IMR-90 (cell line): Measurements from ENCODE around the gene TRPV4. TPM values are rescaled to one million over a fixed set of nuclear protein-coding genes. Genes with fewer than 3 reads are reported as not detected.

Experiments
- ATAC-seq: fragments of 200-7000 bp; cut with Tn5 transposase; 2 replicates; pipeline ENCODE4 v1.9.1; 2020; ENCODE audit warnings: low read depth, mild to moderate bottlenecking, moderate library complexity
- BruUV-seq: library from RNA; stranded (reverse); fragments of 400-500 nt; replicated peaks from 2 replicates; lab custom pipeline; 2021; lab: Mats Ljungman, UMichigan
- CTCF ChIA-PET: fragments of 300-600 bp; formaldehyde crosslinking; extraction: SDS; loops from one replicate; lab custom pipeline; 2021; ENCODE audit warnings: antibody characterized with exemption; lab: Yijun Ruan, JAX
- POLR2A ChIA-PET: fragments of 300-600 bp; sonication (Branson Sonifier 250); formaldehyde crosslinking; loops from one replicate; lab custom pipeline; 2022; ENCODE audit warnings: antibody characterized with exemption; ENCODE audit not compliant: unreplicated experiment; lab: Charles Lee
- DNase-seq: peaks from one replicate; pipeline ENCODE4 v3.0.0; 2013
- H2AFZ ChIP-seq: replicated peaks from 2 replicates; pipeline ENCODE3; 2013; ENCODE audit warnings: low read length, mild to moderate bottlenecking; ENCODE audit not compliant: poor library complexity
- H2AK5ac ChIP-seq: 2 replicates; pipeline ENCODE4 v1.6.1; 2013; ENCODE audit warnings: low read depth, low read length, inconsistent platforms
- H2AK9ac ChIP-seq: replicated peaks from 2 replicates; pipeline ENCODE3; 2013; ENCODE audit warnings: mild to moderate bottlenecking, low read depth, low read length, moderate library complexity; ENCODE audit not compliant: poor library complexity
- H2BK120ac ChIP-seq: 2 replicates; pipeline ENCODE4 v1.6.1; 2013; ENCODE audit warnings: low read depth, low read length, inconsistent platforms
- H2BK15ac ChIP-seq: 3 replicates; pipeline ENCODE4 v1.6.1; 2013; ENCODE audit warnings: low read depth, low read length, inconsistent platforms
- H2BK20ac ChIP-seq: 2 replicates; pipeline ENCODE4 v1.6.1; 2013; ENCODE audit warnings: low read depth, mild to moderate bottlenecking, inconsistent platforms, low read length, moderate library complexity
- H2BK5ac ChIP-seq: 2 replicates; pipeline ENCODE4 v1.6.1; 2013; ENCODE audit warnings: mild to moderate bottlenecking, low read depth, low read length, inconsistent platforms; ENCODE audit not compliant: poor library complexity, severe bottlenecking
- H3K14ac ChIP-seq: replicated peaks from 2 replicates; pipeline ENCODE4 v1.6.1; 2013; ENCODE audit warnings: low read depth, low read length, inconsistent platforms
- H3K18ac ChIP-seq: 2 replicates; pipeline ENCODE4 v1.6.1; 2013; ENCODE audit warnings: low read depth, low read length, control low read depth
- H3K23ac ChIP-seq: 2 replicates; pipeline ENCODE4 v1.6.1; 2013; ENCODE audit warnings: low read depth, low read length, inconsistent platforms
- H3K27ac ChIP-seq: 2 replicates; pipeline ENCODE4 v1.5.1; 2013; ENCODE audit warnings: mild to moderate bottlenecking, control low read depth, low read length; ENCODE audit not compliant: insufficient read depth
- H3K27me3 ChIP-seq: 2 replicates; pipeline ENCODE4 v1.6.1; 2013; ENCODE audit warnings: low read length; ENCODE audit not compliant: control insufficient read depth, insufficient read depth
- H3K36me3 ChIP-seq: 2 replicates; pipeline ENCODE4 v1.6.1; 2013; ENCODE audit warnings: low read length, mixed read lengths; ENCODE audit not compliant: control insufficient read depth, insufficient read depth
- H3K4ac ChIP-seq: 2 replicates; pipeline ENCODE4 v1.6.1; 2013; ENCODE audit warnings: low read depth, low read length, inconsistent platforms
- H3K4me1 ChIP-seq: 2 replicates; pipeline ENCODE4 v1.6.1; 2013; ENCODE audit warnings: low read length, mixed read lengths; ENCODE audit not compliant: control insufficient read depth, insufficient read depth
- H3K4me2 ChIP-seq: 2 replicates; pipeline ENCODE4 v1.6.1; 2013; ENCODE audit warnings: low read depth, mild to moderate bottlenecking, control low read depth, low read length, moderate library complexity
- H3K4me3 ChIP-seq: 2 replicates; pipeline ENCODE4 v1.5.1; 2013; ENCODE audit warnings: low read depth, mild to moderate bottlenecking, control low read depth, low read length, moderate library complexity; ENCODE audit not compliant: insufficient read depth
- H3K56ac ChIP-seq: 2 replicates; pipeline ENCODE4 v1.6.1; 2013; ENCODE audit warnings: low read length, inconsistent platforms; ENCODE audit not compliant: insufficient read depth; ENCODE audit errors: extremely low read depth
- H3K79me1 ChIP-seq, 2 experiments: 2 replicates each; pipeline ENCODE4 v1.6.1; 2013; ENCODE audit warnings: low read length in 2 of 2, inconsistent platforms in 1 of 2, low read depth in 1 of 2
- H3K9ac ChIP-seq: 2 replicates; pipeline ENCODE4 v1.6.1; 2013; ENCODE audit warnings: low read depth, low read length, control low read depth
- H3K9me1 ChIP-seq: 2 replicates; pipeline ENCODE4 v1.6.1; 2013; ENCODE audit warnings: low read length, inconsistent platforms; ENCODE audit not compliant: insufficient read depth
- H3K9me3 ChIP-seq: 2 replicates; pipeline ENCODE4 v1.6.1; 2013; ENCODE audit warnings: low read length; ENCODE audit not compliant: control insufficient read depth, insufficient read depth
- H4K20me1 ChIP-seq: 2 replicates; pipeline ENCODE4 v1.6.1; 2013; ENCODE audit warnings: low read length, inconsistent platforms; ENCODE audit not compliant: insufficient read depth
- H4K5ac ChIP-seq: 2 replicates; pipeline ENCODE4 v1.6.1; 2013; ENCODE audit warnings: mild to moderate bottlenecking, low read depth, low read length, control low read depth
- H4K8ac ChIP-seq, 2 experiments: 2 replicates each; pipeline ENCODE4 v1.6.1; 2013; ENCODE audit warnings: low read depth in 2 of 2, low read length in 2 of 2, control low read depth in 1 of 2, inconsistent platforms in 1 of 2
- H4K91ac ChIP-seq: 2 replicates; pipeline ENCODE4 v1.6.1; 2013; ENCODE audit warnings: low read depth, low read length, inconsistent platforms; ENCODE audit not compliant: insufficient read depth
- BHLHE40 ChIP-seq: fragments of 150-350 bp; IDR thresholded peaks from 2 replicates; pipeline ENCODE4 v1.6.1; 2016; ENCODE audit warnings: mild to moderate bottlenecking, low read depth, low read length
- CEBPB ChIP-seq: IDR thresholded peaks from 2 replicates; pipeline ENCODE4 v1.6.1; 2012; ENCODE audit warnings: low read depth, low read length, improper control_type of control experiment
- CHD1 ChIP-seq: IDR thresholded peaks from 2 replicates; pipeline ENCODE4 v1.6.1; 2012; ENCODE audit warnings: low read depth, low read length, improper control_type of control experiment
- CTCF ChIP-seq: conservative IDR thresholded peaks from 2 replicates; pipeline ENCODE4 v1.5.1; 2012; ENCODE audit warnings: mild to moderate bottlenecking, low read depth, low read length, improper control_type of control experiment
- FOS ChIP-seq: fragments of 150-350 bp; IDR thresholded peaks from 2 replicates; pipeline ENCODE4 v1.6.1; 2016; ENCODE audit warnings: low read depth, low read length
- MAFK ChIP-seq: IDR thresholded peaks from 2 replicates; pipeline ENCODE4 v1.6.1; 2012; ENCODE audit warnings: low read depth, low read length, improper control_type of control experiment
- MAZ ChIP-seq: IDR thresholded peaks from 2 replicates; pipeline ENCODE4 v1.6.1; 2012; ENCODE audit warnings: low read depth, mild to moderate bottlenecking, low read length, improper control_type of control experiment, moderate library complexity, borderline replicate concordance
- POLR2A ChIP-seq: IDR thresholded peaks from 2 replicates; pipeline ENCODE4 v1.6.1; 2012; ENCODE audit warnings: mild to moderate bottlenecking, low read depth, low read length
- RAD21 ChIP-seq: IDR thresholded peaks from 2 replicates; pipeline ENCODE4 v1.6.1; 2012; ENCODE audit warnings: low read length, improper control_type of control experiment
- RFX5 ChIP-seq: IDR thresholded peaks from 2 replicates; pipeline ENCODE4 v1.8.0; 2012; ENCODE audit warnings: low read depth, mild to moderate bottlenecking, low read length, moderate library complexity
- SMC3 ChIP-seq: fragments of 150-350 bp; IDR thresholded peaks from 2 replicates; pipeline ENCODE4 v1.6.1; 2016; ENCODE audit warnings: low read depth, mild to moderate bottlenecking, antibody characterized with exemption, low read length, moderate library complexity
- USF2 ChIP-seq: fragments of 150-350 bp; IDR thresholded peaks from 2 replicates; pipeline ENCODE4 v1.6.1; 2017; ENCODE audit warnings: mild to moderate bottlenecking, antibody characterized with exemption, low read length, low read depth
- WGBS, 2 experiments: methylation state at CpG; one replicate each; pipeline versions ENCODE4 v1.1.5 to v1.1.7; 2013; ENCODE audit warnings: missing lambda C conversion rate in 2 of 2; ENCODE audit not compliant: insufficient read length in 1 of 2; ENCODE audit errors: extremely low coverage in 2 of 2; 5-methylcytosine and 5-hydroxymethylcytosine counted together
- dilution Hi-C: fragments of 300-500 bp; cut with HindIII; formaldehyde crosslinking; loops from one replicate; pipeline ENCODE4 v1.14.3; 2018; ENCODE audit warnings: low sequenced_read_pairs; ENCODE audit not compliant: unreplicated experiment
- in situ Hi-C: fragments of 300-500 bp; cut with MboI; formaldehyde crosslinking; loops from 3 replicates; pipeline ENCODE4 v1.14.3; 2019; ENCODE audit warnings: low sequenced_read_pairs, inconsistent platforms, mixed read lengths
- intact Hi-C: fragments of 100-400 bp; cut with micrococcal nuclease; formaldehyde crosslinking; loops from 2 replicates; pipeline ENCODE4 v1.10.0; 2022
- polyA plus RNA-seq, 3 experiments: library from polyadenylated mRNA; depleted of rRNA; stranded (reverse); fragments of >200 nt; gene quantifications; 2 replicates each; pipeline ENCODE4 v1.2.3, GENCODE V29; 2012; ENCODE audit warnings: low replicate concordance in 1 of 3
- total RNA-seq: library from RNA; depleted of rRNA; stranded (reverse); fragments of >200 nt; gene quantifications from 2 replicates; pipeline ENCODE4 v1.2.3, GENCODE V29; 2012

The TRPV4 gene
- total and polyA plus RNA-seq, 2 of the 4 experiments (the other 2 are of a cell fraction): 1.1 to 6.1 TPM

- Histone ChIP-seq H2AK5ac (no peak overlapping the region), H4K8ac (no peak overlapping the region), H3K14ac (no peak overlapping the region), H3K36me3 (peaks cover 4% of the 10 kb centered on the region; the same call in 1 of the 2 replicates), H2BK5ac (no peak overlapping the region), H3K27me3 (no peaks in the 10 kb centered on the region), H2AFZ (peak overlapping the region; percentile 29), H3K9me3 (no peaks in the 10 kb centered on the region), H3K18ac (no peak overlapping the region), H3K56ac (no peak overlapping the region), H2BK15ac (no peak overlapping the region), H3K79me1 (no peaks in the 10 kb centered on the region), H3K9ac (no peak overlapping the region), H3K4me3 (no peak overlapping the region), H3K4me1 (no peaks in the 10 kb centered on the region), H2BK20ac (no peak overlapping the region), H3K9me1 (no peaks in the 10 kb centered on the region), H4K91ac (no peak overlapping the region), H4K5ac (no peak overlapping the region), H3K27ac (no peak overlapping the region), H3K4me2 (no peak overlapping the region), H3K4ac (no peak overlapping the region), H3K23ac (no peak overlapping the region), H4K20me1 (no peaks in the 10 kb centered on the region), H2BK120ac (no peak overlapping the region), H2AK9ac (peak overlapping the region; percentile 56)
- peak; percentile 91 for TF ChIP-seq SMC3
- no peak for TF ChIP-seq CHD1
- TF ChIP-seq BHLHE40: no peak
- no peak for TF ChIP-seq FOS
- TF ChIP-seq MAZ: peak; percentile 74; the same call in 1 of the 2 replicates
- TF ChIP-seq CTCF: peak; percentile 89
- no peak for TF ChIP-seq MAFK
- TF ChIP-seq RFX5: no peak
- no peak for TF ChIP-seq POLR2A
- peak; percentile 86 for TF ChIP-seq RAD21
- no peak for TF ChIP-seq USF2
- peak; percentile 53; the same call in 1 of the 2 replicates for TF ChIP-seq CEBPB
- 90% methylated on average over 2 of the region's 12 CpGs; no CpG with 5 or more reads in 1 of the 2 experiments for whole genome bisulfite sequencing, 2 experiments
- in situ Hi-C loops: loop anchor here (5.0 kb wide), 1 partner anchor 37 kb away; no protein-coding TSS in a partner anchor
- ChIA-PET POLR2A (no interaction called here), CTCF (interaction anchor here (1.1 to 3.7 kb wide), 2 partner anchors 9 to 40 kb away, joined by 4 to 23 read pairs; no protein-coding TSS in a partner anchor)
- DNase-seq (peak; percentile 39), ATAC-seq (peak; percentile 99)
- intact Hi-C loops: loop anchor here (1.0 kb wide), 2 partner anchors 40 to 75 kb away; partner anchors contain the start of gene GLTP
- no TSS peak for BruUV-seq
- dilution Hi-C loops: no loop called here
These were observed 28.1 kb downstream of the TRPV4 start for GRCh38 chr12:109804820-109805761.
